Measurements from ENCODE around the gene EPHB2. TPM values are rescaled to one million over a fixed set of nuclear protein-coding genes. Genes with fewer than 3 reads are reported as not detected.

EPHB2 gene
- total and polyA plus RNA-seq, 2 of the 8 experiments (the other 6 are each of a cell fraction or from before 2014, with no cell fraction given): 15.8 to 17.2 TPM

DNA sequence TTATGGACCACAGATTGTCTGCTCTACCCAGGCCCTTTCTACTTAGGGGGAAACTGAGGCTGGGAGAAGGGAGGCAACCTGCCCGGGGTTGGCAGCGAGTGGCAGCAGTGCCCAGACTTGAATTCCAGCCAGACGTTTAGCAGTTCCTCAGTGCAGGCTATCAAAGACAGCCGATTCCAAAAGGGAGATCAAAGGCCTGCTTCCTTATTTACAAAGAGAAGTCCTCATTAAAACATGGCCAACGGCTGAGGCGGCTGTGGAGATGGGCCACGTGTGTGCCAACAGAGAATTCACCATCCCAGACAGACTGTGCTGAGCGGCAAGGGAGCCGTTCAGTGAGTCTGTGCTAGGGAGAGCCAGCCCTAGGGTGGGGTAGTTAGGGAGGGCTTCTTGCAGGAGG is 29.9 kb upstream of the EPHB2 start:
- Histone ChIP-seq H4K8ac (ENCODE audit: extremely low read depth, insufficient read depth, low read length) (peak overlapping the region; percentile 15; the same call in 1 of the 2 replicates), H3K56ac (replicated peaks; ENCODE audit: insufficient read length, low read depth, low read length) (no peak overlapping the region), H3K9me3 (ENCODE audit: insufficient read depth in 2 of 2, low read depth in 1 of 2, low read length in 1 of 2) (no peaks in the 10 kb centered on the region), H3K4me2 (ENCODE audit: insufficient read depth in 1 of 2, low read depth in 2 of 2, low read length in 2 of 2) (no peak overlapping the region), H3K4me3 (ENCODE audit: extremely low read depth in 1 of 4, insufficient read depth in 2 of 4, low read depth in 3 of 4, low read length in 4 of 4) (no peak overlapping the region), H4K5ac (ENCODE audit: insufficient read length, low read depth, low read length) (no peak overlapping the region), H2BK120ac (replicated peaks; ENCODE audit: low read depth, low read length) (no peak overlapping the region), H2AFZ (ENCODE audit: low read length) (no peak overlapping the region), H4K91ac (replicated peaks; ENCODE audit: insufficient read length, low read length) (no peak overlapping the region), H3K79me1 (ENCODE audit: low read depth, low read length) (no peaks in the 10 kb centered on the region), H3K18ac (ENCODE audit: extremely low read depth, low read length) (no peak overlapping the region), H3K36me3 (ENCODE audit: control insufficient read depth in 2 of 4, insufficient read depth in 4 of 4, low read length in 3 of 4) (no peaks in the 10 kb centered on the region), H3K79me2 (ENCODE audit: control insufficient read depth in 1 of 2, insufficient read depth in 2 of 2, low read length in 2 of 2) (no peaks in the 10 kb centered on the region; a peak in 1 of 4 replicates), H3K9ac (replicated peaks in 1 of 4; ENCODE audit: extremely low read depth in 1 of 4, low read depth in 3 of 4, low read length in 3 of 4) (no peak overlapping the region), H2AK5ac (ENCODE audit: low read depth, low read length) (no peak overlapping the region), H3K27me3 (replicated peaks in 1 of 4; ENCODE audit: control insufficient read depth in 3 of 4, extremely low read depth in 1 of 4, insufficient read depth in 3 of 4, low read length in 3 of 4) (no peaks in the 10 kb centered on the region), H3K4me1 (replicated peaks in 1 of 4; ENCODE audit: control insufficient read depth in 3 of 4, insufficient read depth in 4 of 4, low read length in 3 of 4) (peaks cover 0 to 10% (median 4%) of the 10 kb centered on the region in 4 experiments; a peak in 2 of 7 replicates), H3K4ac (replicated peaks; ENCODE audit: insufficient read length, low read depth, low read length) (no peak overlapping the region), H2BK5ac (ENCODE audit: low read depth, low read length) (no peak overlapping the region), H3K14ac (ENCODE audit: insufficient read length) (no peak overlapping the region), H2BK20ac (ENCODE audit: low read length) (no peak overlapping the region), H3K27ac (ENCODE audit: low read depth, low read length) (no peak overlapping the region), H2BK12ac (ENCODE audit: low read depth, low read length) (no peak overlapping the region), H4K20me1 (replicated peaks in 1 of 2; ENCODE audit: control insufficient read depth in 1 of 2, insufficient read depth in 2 of 2, low read length in 2 of 2) (peaks cover 0 to 11% of the 10 kb centered on the region in 2 experiments), H3K23ac (ENCODE audit: insufficient read length) (no peak overlapping the region), H2BK15ac (ENCODE audit: low read length) (no peak overlapping the region), H3K23me2 (ENCODE audit: low read depth, low read length) (peaks cover 12% of the 10 kb centered on the region; the same call in 1 of the 2 replicates)
- ChIA-PET POLR2A (ENCODE audit: partially characterized antibody) (no interaction called here), CTCF (ENCODE audit: partially characterized antibody) (interaction anchor here (1.0 kb wide), 2 partner anchors 22 to 182 kb away, joined by 3 to 5 read pairs; no protein-coding TSS in a partner anchor)
- no peak for DNase-seq (ENCODE audit: low read depth in 1 of 2, low spot score in 2 of 2)
- no peak for TF ChIP-seq CBX8 (IDR thresholded peaks at IDR 0.05; ENCODE audit: borderline replicate concordance, low read depth, low read length)
- TF ChIP-seq NRF1 (IDR thresholded peaks at IDR 0.05; ENCODE audit: low read depth, low read length): no peak
- TF ChIP-seq HDAC2 (IDR thresholded peaks at IDR 0.05; ENCODE audit: borderline replicate concordance in 1 of 2, low read depth in 2 of 2, low read length in 2 of 2): no peak
- TF ChIP-seq FOSL1 (IDR thresholded peaks at IDR 0.05; ENCODE audit: insufficient read depth, low read depth, low read length): no peak
- no peak for TF ChIP-seq KDM4A (IDR thresholded peaks at IDR 0.05; ENCODE audit: low read depth, low read length, severe bottlenecking)
- no peak for FAIRE-seq
- 84% methylated on average over 9 of the region's 9 CpGs; no CpG with 5 or more reads in 1 of the 2 experiments for WGBS, 2 experiments (ENCODE audit: extremely low coverage in 1 of 2, insufficient coverage in 1 of 2, insufficient read length in 1 of 2, insufficient replicate concordance in 2 of 2, low coverage in 1 of 2, low lambda C conversion rate in 2 of 2, missing lambda C conversion rate in 1 of 2)
